GM12892 (cell line): ENCODE measurements around the gene CFAP53.
"Not testable (repeated sequence)": the region's sequence is repeated elsewhere in the genome, so short reads cannot be mapped to it uniquely, and the experiment has no call there.

Experiments used
- DNase-seq: peaks from one replicate; pipeline ENCODE4 v3.0.0; 2011; ENCODE audit not compliant: insufficient read length
- FAIRE-seq: peaks from 2 replicates; lab custom pipeline; 2011; peaks lifted over from hg19 to GRCh38; lab: Jason Lieb, UNC
- POLR2A ChIP-seq: IDR thresholded peaks from 2 replicates; pipeline ENCODE4 v1.6.1; 2011; ENCODE audit warnings: low read depth, low read length, control low read depth
- POLR2AphosphoS5 ChIP-seq: IDR thresholded peaks from 2 replicates; pipeline ENCODE4 v1.6.1; 2011; ENCODE audit warnings: low read depth, low read length, control low read depth
- TAF1 ChIP-seq: IDR thresholded peaks from 2 replicates; pipeline ENCODE4 v1.6.1; 2011; ENCODE audit warnings: low read depth, mild to moderate bottlenecking, control low read depth, low read length, borderline replicate concordance

The CFAP53 gene

GRCh38 chr18:50240080-50240563 lies 26.2 kb downstream of the CFAP53 start:
- FAIRE-seq, result no peak

GRCh38 chr18:50232419-50232818 lies 33.9 kb downstream of the CFAP53 start:
- TF ChIP-seq TAF1 (no peak), POLR2AphosphoS5 (no peak), POLR2A (no peak)
- DNase-seq, result no peak
- no peak for FAIRE-seq

More at GRCh38 chr18:50240080-50240563, 26.2 kb downstream of the CFAP53 start:
- DNase-seq, result no peak
- no peak for TF ChIP-seq TAF1
- TF ChIP-seq POLR2AphosphoS5, result no peak
- TF ChIP-seq POLR2A, result no peak

- DNase-seq, result no peak
- TF ChIP-seq POLR2A, result no peak
- TF ChIP-seq POLR2AphosphoS5, result no peak
- FAIRE-seq, result no peak
Measured at GRCh38 chr18:50231621-50232020, 34.7 kb downstream of the CFAP53 start.

GRCh38 chr18:50220249-50220648 lies 46.0 kb downstream of the CFAP53 start:
- DNase-seq, FAIRE-seq: not testable (repeated sequence)

- FAIRE-seq (peak; percentile 78), DNase-seq (no peak)
- TF ChIP-seq POLR2AphosphoS5 (no peak), TAF1 (no peak), POLR2A (no peak)
Measured at GRCh38 chr18:50218432-50219197, 47.7 kb downstream of the CFAP53 start.

- no peak for TF ChIP-seq POLR2A
- no peak for TF ChIP-seq TAF1
- no peak for TF ChIP-seq POLR2AphosphoS5
- no peak for FAIRE-seq
- DNase-seq, result no peak
Measured at GRCh38 chr18:50209311-50209710, 57.0 kb downstream of the CFAP53 start.

- no peak for FAIRE-seq
- no peak for DNase-seq
- TF ChIP-seq POLR2AphosphoS5 (no peak), TAF1 (no peak), POLR2A (no peak)
Measured at GRCh38 chr18:50207722-50208121, 58.6 kb downstream of the CFAP53 start.

GRCh38 chr18:50203801-50204604 lies 62.3 kb downstream of the CFAP53 start:
- FAIRE-seq (peak; percentile 88), DNase-seq (no peak)
- TF ChIP-seq TAF1, result no peak
- TF ChIP-seq POLR2A, result no peak
- no peak for TF ChIP-seq POLR2AphosphoS5

- no peak for TF ChIP-seq TAF1
- TF ChIP-seq POLR2A, result no peak
- TF ChIP-seq POLR2AphosphoS5, result no peak
- no peak for DNase-seq
- no peak for FAIRE-seq
Measured at GRCh38 chr18:50201476-50202018, 64.7 kb downstream of the CFAP53 start.

GRCh38 chr18:50199921-50200320 lies 66.4 kb downstream of the CFAP53 start:
- no peak for TF ChIP-seq POLR2A
- no peak for TF ChIP-seq POLR2AphosphoS5
- no peak for TF ChIP-seq TAF1
- DNase-seq (no peak), FAIRE-seq (no peak)

- DNase-seq (no peak), FAIRE-seq (no peak)
- TF ChIP-seq TAF1 (no peak), POLR2A (no peak)
Measured at GRCh38 chr18:50199346-50199855, 66.9 kb downstream of the CFAP53 start.
